Measurements from ENCODE around the gene MUSK. TPM values are rescaled to one million over a fixed set of nuclear protein-coding genes. Genes with fewer than 3 reads are reported as not detected.

MUSK gene
- total and polyA plus RNA-seq, 3 experiments from 2014 or later = not detected

DNA sequence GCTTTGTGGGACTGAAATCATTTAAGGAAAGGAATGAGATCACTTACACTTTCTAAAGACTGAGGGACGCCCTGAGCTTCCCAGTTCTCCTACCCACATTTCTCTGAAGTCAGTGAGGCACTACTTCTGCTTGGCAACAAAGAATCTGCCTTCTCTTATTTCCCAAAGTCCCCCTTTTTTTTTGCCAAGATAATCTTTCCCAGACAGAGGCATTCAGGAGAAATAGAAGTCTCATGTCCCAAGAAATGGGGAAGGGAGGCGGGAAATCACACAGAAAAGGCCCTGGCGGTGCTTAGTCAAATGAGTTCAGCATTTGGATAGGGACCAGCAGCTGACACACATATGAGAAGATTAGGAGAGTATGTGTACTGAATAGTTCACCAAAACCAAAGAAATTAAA lies 159.7 kb downstream of the MUSK start:
- H3K4me3 Mint-ChIP-seq = no peak overlapping the region
- Histone ChIP-seq H3K36me3 (ENCODE audit: insufficient read depth, low read length) (no peaks in the 10 kb centered on the region), H3K27me3 (ENCODE audit: insufficient read depth, low read length, poor library complexity, severe bottlenecking) (no peaks in the 10 kb centered on the region), H3K9me3 (ENCODE audit: low read length) (no peaks in the 10 kb centered on the region), H3K27ac (ENCODE audit: low read depth, low read length) (no peak overlapping the region), H3K4me1 (ENCODE audit: insufficient read depth, low read length) (no peaks in the 10 kb centered on the region), H3K4me3 (ENCODE audit: low read length) (no peak overlapping the region)
- no peak for DNase-seq
- H3K27ac Mint-ChIP-seq = no peak overlapping the region
- peaks cover 2 to 6% (median 3%) of the 10 kb centered on the region in 5 donors for H3K9me3 Mint-ChIP-seq
- no peaks in the 10 kb centered on the region for H3K36me3 Mint-ChIP-seq
- POLR2A ChIA-PET = no interaction called here
- no peaks in the 10 kb centered on the region for H3K4me1 Mint-ChIP-seq
- CTCF ChIA-PET = no interaction called here
- H3K27me3 Mint-ChIP-seq = peaks cover 0 to 2% of the 10 kb centered on the region in 2 donors

DNA sequence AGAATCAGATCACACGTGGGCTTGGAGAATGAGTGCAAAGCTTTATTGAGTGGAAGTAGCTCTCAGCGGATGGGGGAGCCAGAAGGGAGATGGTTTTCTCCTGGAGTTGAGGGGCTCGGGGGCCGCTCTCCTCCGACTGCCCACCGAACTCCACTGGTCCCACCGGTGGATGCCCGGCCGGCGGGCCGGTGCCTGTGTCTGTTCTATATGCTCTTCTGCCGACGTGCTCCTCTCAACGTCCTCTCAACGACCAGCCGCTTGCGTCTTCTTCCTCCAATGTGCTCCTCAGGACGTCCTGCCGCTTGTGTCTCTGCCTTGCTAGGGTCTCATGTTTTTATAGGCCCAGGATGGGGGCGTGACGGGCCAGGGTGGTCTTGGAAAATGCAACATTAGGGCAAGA lies 161.9 kb downstream of the MUSK start:
- ChIA-PET CTCF (no interaction called here), POLR2A (no interaction called here)
- no peaks in the 10 kb centered on the region for H3K4me1 Mint-ChIP-seq
- Histone ChIP-seq H3K27me3 (ENCODE audit: insufficient read depth, low read length, poor library complexity, severe bottlenecking) (no peaks in the 10 kb centered on the region), H3K4me1 (ENCODE audit: insufficient read depth, low read length) (no peaks in the 10 kb centered on the region), H3K9me3 (ENCODE audit: low read length) (no peaks in the 10 kb centered on the region), H3K4me3 (ENCODE audit: low read length) (no peak overlapping the region), H3K27ac (ENCODE audit: low read depth, low read length) (no peak overlapping the region), H3K36me3 (ENCODE audit: insufficient read depth, low read length) (no peaks in the 10 kb centered on the region)
- no peak for DNase-seq
- no peak overlapping the region for H3K27ac Mint-ChIP-seq
- H3K9me3 Mint-ChIP-seq = peaks cover 2 to 6% (median 3%) of the 10 kb centered on the region in 5 donors
- peaks cover 0 to 2% of the 10 kb centered on the region in 2 donors for H3K27me3 Mint-ChIP-seq
- H3K4me3 Mint-ChIP-seq = no peak overlapping the region
- no peaks in the 10 kb centered on the region for H3K36me3 Mint-ChIP-seq

- DNase-seq = no peak
- peaks cover 2 to 9% (median 6%) of the 10 kb centered on the region in 5 donors for H3K9me3 Mint-ChIP-seq
- Histone ChIP-seq H3K27me3 (ENCODE audit: insufficient read depth, low read length, poor library complexity, severe bottlenecking) (no peaks in the 10 kb centered on the region), H3K9me3 (ENCODE audit: low read length) (no peaks in the 10 kb centered on the region), H3K4me1 (ENCODE audit: insufficient read depth, low read length) (no peaks in the 10 kb centered on the region), H3K27ac (ENCODE audit: low read depth, low read length) (no peak overlapping the region), H3K4me3 (ENCODE audit: low read length) (no peak overlapping the region), H3K36me3 (ENCODE audit: insufficient read depth, low read length) (no peaks in the 10 kb centered on the region)
- no peak overlapping the region for H3K27ac Mint-ChIP-seq
- H3K4me1 Mint-ChIP-seq = no peaks in the 10 kb centered on the region
- CTCF ChIA-PET = no interaction called here
- H3K36me3 Mint-ChIP-seq = no peaks in the 10 kb centered on the region
- POLR2A ChIA-PET = no interaction called here
- no peaks in the 10 kb centered on the region for H3K27me3 Mint-ChIP-seq
- no peak overlapping the region for H3K4me3 Mint-ChIP-seq
These were observed 164.3 kb downstream of the MUSK start for GRCh38 chr9:110832926-110833325.

- no peaks in the 10 kb centered on the region for H3K4me1 ChIP-seq (ENCODE audit: insufficient read depth, low read length)
- no peaks in the 10 kb centered on the region for H3K36me3 ChIP-seq (ENCODE audit: insufficient read depth, low read length)
- no peak overlapping the region for H3K27ac Mint-ChIP-seq
- H3K9me3 Mint-ChIP-seq = peaks cover 3 to 10% (median 4%) of the 10 kb centered on the region in 5 donors
- H3K9me3 ChIP-seq (ENCODE audit: low read length) = no peaks in the 10 kb centered on the region
- H3K4me1 Mint-ChIP-seq = no peaks in the 10 kb centered on the region
- no peaks in the 10 kb centered on the region for H3K27me3 ChIP-seq (ENCODE audit: insufficient read depth, low read length, poor library complexity, severe bottlenecking)
- ChIA-PET POLR2A (no interaction called here), CTCF (no interaction called here)
- no peak overlapping the region for H3K27ac ChIP-seq (ENCODE audit: low read depth, low read length)
- H3K4me3 ChIP-seq (ENCODE audit: low read length) = no peak overlapping the region
- no peak overlapping the region for H3K4me3 Mint-ChIP-seq
- no peaks in the 10 kb centered on the region for H3K36me3 Mint-ChIP-seq
- no peaks in the 10 kb centered on the region for H3K27me3 Mint-ChIP-seq
- no peak for DNase-seq
These were observed 166.8 kb downstream of the MUSK start for GRCh38 chr9:110835404-110835803.

DNA sequence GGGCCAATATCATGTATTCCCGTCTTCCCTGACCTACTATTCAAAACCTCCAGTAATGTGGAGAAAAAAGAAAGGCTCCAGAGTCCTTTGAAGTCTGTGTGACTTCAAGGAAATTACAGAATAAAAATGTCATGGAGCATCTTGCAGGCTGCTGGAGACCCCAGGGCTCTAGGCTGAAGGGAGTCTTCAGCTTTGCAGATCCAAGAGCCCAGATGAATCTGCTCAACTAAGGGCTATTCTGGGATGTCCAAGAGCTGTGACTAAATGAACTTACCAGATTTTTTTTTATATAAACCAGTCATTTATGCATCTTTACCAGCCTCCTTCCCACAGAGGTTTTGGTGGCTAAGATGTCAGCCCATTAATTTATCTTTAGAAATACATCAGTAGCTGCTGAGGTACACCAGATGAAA lies 167.3 kb downstream of the MUSK start:
- Mint-ChIP-seq H3K4me1 (no peaks in the 10 kb centered on the region), H3K27ac (no peak overlapping the region), H3K9me3 (peaks cover 3 to 10% (median 4%) of the 10 kb centered on the region in 5 donors), H3K27me3 (no peaks in the 10 kb centered on the region), H3K4me3 (no peak overlapping the region), H3K36me3 (no peaks in the 10 kb centered on the region)
- no peak overlapping the region for H3K27ac ChIP-seq (ENCODE audit: low read depth, low read length)
- ChIA-PET POLR2A (no interaction called here), CTCF (no interaction called here)
- no peaks in the 10 kb centered on the region for H3K36me3 ChIP-seq (ENCODE audit: insufficient read depth, low read length)
- no peak overlapping the region for H3K4me3 ChIP-seq (ENCODE audit: low read length)
- DNase-seq = no peak
- no peaks in the 10 kb centered on the region for H3K27me3 ChIP-seq (ENCODE audit: insufficient read depth, low read length, poor library complexity, severe bottlenecking)
- H3K9me3 ChIP-seq (ENCODE audit: low read length) = no peaks in the 10 kb centered on the region
- no peaks in the 10 kb centered on the region for H3K4me1 ChIP-seq (ENCODE audit: insufficient read depth, low read length)

DNA sequence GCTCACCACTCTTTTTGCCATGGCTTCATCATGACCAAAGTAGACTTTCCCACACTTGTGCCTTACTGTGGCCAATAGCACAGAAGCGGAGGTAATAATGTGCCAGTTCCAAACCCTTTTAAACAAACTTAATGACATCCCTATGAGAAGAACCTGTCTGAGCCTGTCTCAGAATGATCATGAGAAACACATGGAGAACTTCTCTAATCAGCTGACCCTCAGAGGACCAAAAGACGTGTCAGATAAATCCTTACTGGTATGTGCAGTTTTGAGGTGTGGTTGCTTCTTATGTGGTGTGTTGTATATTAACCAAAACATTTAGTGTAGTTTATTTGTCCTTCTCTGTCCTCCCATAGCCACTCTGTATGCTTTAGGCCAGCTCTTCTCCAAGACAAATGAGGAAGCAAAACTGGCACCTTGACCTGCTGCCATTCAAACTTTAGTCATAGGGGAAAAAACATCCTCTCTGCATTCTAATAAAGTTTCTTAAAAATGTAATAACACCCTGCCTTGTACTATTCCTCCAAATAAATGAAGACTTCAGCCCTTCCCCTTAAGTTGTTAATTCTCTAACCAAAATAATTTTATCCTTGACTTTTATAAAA lies 168.9 kb downstream of the MUSK start:
- no peaks in the 10 kb centered on the region for H3K36me3 Mint-ChIP-seq
- no peaks in the 10 kb centered on the region for H3K4me1 ChIP-seq (ENCODE audit: insufficient read depth, low read length)
- no peaks in the 10 kb centered on the region for H3K4me1 Mint-ChIP-seq
- H3K27ac ChIP-seq (ENCODE audit: low read depth, low read length) = no peak overlapping the region
- CTCF ChIA-PET = no interaction called here
- H3K9me3 ChIP-seq (ENCODE audit: low read length) = no peaks in the 10 kb centered on the region
- no peak overlapping the region for H3K4me3 Mint-ChIP-seq
- no peaks in the 10 kb centered on the region for H3K27me3 Mint-ChIP-seq
- POLR2A ChIA-PET = no interaction called here
- no peaks in the 10 kb centered on the region for H3K36me3 ChIP-seq (ENCODE audit: insufficient read depth, low read length)
- no peak overlapping the region for H3K4me3 ChIP-seq (ENCODE audit: low read length)
- H3K27me3 ChIP-seq (ENCODE audit: insufficient read depth, low read length, poor library complexity, severe bottlenecking) = no peaks in the 10 kb centered on the region
- DNase-seq = no peak
- peaks cover 3 to 10% (median 6%) of the 10 kb centered on the region in 5 donors for H3K9me3 Mint-ChIP-seq
- H3K27ac Mint-ChIP-seq = no peak overlapping the region

DNA sequence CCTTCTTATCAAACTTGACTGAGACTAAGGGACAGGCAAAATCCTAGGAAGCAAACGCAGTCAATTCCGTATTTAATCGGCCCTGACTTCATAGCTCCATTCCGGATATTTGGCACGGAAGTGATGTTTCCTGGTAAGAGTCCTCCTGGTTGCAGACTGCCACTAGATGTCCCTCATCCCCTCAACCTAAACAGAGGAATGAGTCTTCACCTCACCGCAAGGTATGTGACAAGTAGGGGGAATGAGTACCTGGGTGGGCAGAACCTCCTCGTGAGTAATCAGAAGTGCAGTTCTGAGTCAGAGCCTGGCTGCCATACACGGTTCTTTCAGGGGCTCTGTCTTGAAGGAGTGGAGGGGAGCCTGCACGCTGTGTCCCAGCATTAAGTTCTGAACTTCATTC lies 173.6 kb downstream of the MUSK start:
- Histone ChIP-seq H3K27me3 (ENCODE audit: insufficient read depth, low read length, poor library complexity, severe bottlenecking) (no peaks in the 10 kb centered on the region), H3K9me3 (ENCODE audit: low read length) (no peaks in the 10 kb centered on the region), H3K36me3 (ENCODE audit: insufficient read depth, low read length) (no peaks in the 10 kb centered on the region), H3K4me3 (ENCODE audit: low read length) (no peak overlapping the region), H3K27ac (ENCODE audit: low read depth, low read length) (no peak overlapping the region), H3K4me1 (ENCODE audit: insufficient read depth, low read length) (no peaks in the 10 kb centered on the region)
- H3K4me3 Mint-ChIP-seq = no peak overlapping the region
- H3K36me3 Mint-ChIP-seq = no peaks in the 10 kb centered on the region
- ChIA-PET POLR2A (no interaction called here), CTCF (no interaction called here)
- DNase-seq = no peak
- H3K27ac Mint-ChIP-seq = no peak overlapping the region
- no peaks in the 10 kb centered on the region for H3K27me3 Mint-ChIP-seq
- no peaks in the 10 kb centered on the region for H3K4me1 Mint-ChIP-seq
- peaks cover 4 to 16% (median 8%) of the 10 kb centered on the region in 5 donors for H3K9me3 Mint-ChIP-seq

GRCh38 chr9:110842986-110843385 lies 174.4 kb downstream of the MUSK start:
- no peaks in the 10 kb centered on the region for H3K4me1 Mint-ChIP-seq
- H3K4me1 ChIP-seq (ENCODE audit: insufficient read depth, low read length) = no peaks in the 10 kb centered on the region
- no peaks in the 10 kb centered on the region for H3K9me3 ChIP-seq (ENCODE audit: low read length)
- CTCF ChIA-PET = no interaction called here
- peaks cover 0 to 16% (median 8%) of the 10 kb centered on the region in 5 donors for H3K9me3 Mint-ChIP-seq
- no peak overlapping the region for H3K27ac Mint-ChIP-seq
- no peaks in the 10 kb centered on the region for H3K36me3 ChIP-seq (ENCODE audit: insufficient read depth, low read length)
- no peak overlapping the region for H3K4me3 Mint-ChIP-seq
- no peak overlapping the region for H3K4me3 ChIP-seq (ENCODE audit: low read length)
- H3K27me3 Mint-ChIP-seq = no peaks in the 10 kb centered on the region
- DNase-seq = no peak
- H3K27ac ChIP-seq (ENCODE audit: low read depth, low read length) = no peak overlapping the region
- no peaks in the 10 kb centered on the region for H3K27me3 ChIP-seq (ENCODE audit: insufficient read depth, low read length, poor library complexity, severe bottlenecking)
- H3K36me3 Mint-ChIP-seq = no peaks in the 10 kb centered on the region
- POLR2A ChIA-PET = no interaction called here

DNA sequence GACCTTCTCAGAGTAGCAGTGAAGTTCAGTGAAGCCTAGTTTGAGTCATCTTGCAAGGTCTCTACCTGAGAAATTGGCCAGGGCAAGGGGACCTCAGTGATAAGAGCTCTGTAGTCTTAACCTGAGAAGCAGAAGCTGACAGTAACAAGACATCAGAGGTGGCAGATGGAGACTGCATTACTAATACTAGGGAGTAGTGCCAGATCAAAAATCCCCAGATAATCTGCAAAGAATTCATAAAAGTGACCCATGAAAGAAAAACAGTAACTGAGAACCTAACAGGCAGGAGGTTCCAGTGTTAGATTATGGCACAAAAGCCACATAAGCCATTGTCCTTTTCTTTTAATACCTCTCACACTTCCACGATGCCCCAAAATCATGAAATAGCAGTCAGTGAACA lies 175.5 kb downstream of the MUSK start:
- Mint-ChIP-seq H3K9me3 (peaks cover 0 to 16% (median 8%) of the 10 kb centered on the region in 5 donors), H3K4me1 (no peaks in the 10 kb centered on the region), H3K4me3 (no peak overlapping the region), H3K27me3 (no peaks in the 10 kb centered on the region), H3K27ac (no peak overlapping the region), H3K36me3 (no peaks in the 10 kb centered on the region)
- H3K4me1 ChIP-seq (ENCODE audit: insufficient read depth, low read length) = no peaks in the 10 kb centered on the region
- DNase-seq = no peak
- CTCF ChIA-PET = no interaction called here
- H3K27ac ChIP-seq (ENCODE audit: low read depth, low read length) = no peak overlapping the region
- POLR2A ChIA-PET = no interaction called here
- H3K9me3 ChIP-seq (ENCODE audit: low read length) = no peaks in the 10 kb centered on the region
- H3K36me3 ChIP-seq (ENCODE audit: insufficient read depth, low read length) = no peaks in the 10 kb centered on the region
- no peak overlapping the region for H3K4me3 ChIP-seq (ENCODE audit: low read length)
- no peaks in the 10 kb centered on the region for H3K27me3 ChIP-seq (ENCODE audit: insufficient read depth, low read length, poor library complexity, severe bottlenecking)
